ENCODE measurements around the gene PKNOX2. TPM values are rescaled to one million over a fixed set of nuclear protein-coding genes. Genes with fewer than 3 reads are reported as not detected.

The PKNOX2 gene
- total RNA-seq, 1 donor from 2014 or later, result 34.9 TPM

- peaks cover 55% of the 10 kb centered on the region for H3K4me1 Mint-ChIP-seq (ENCODE audit: low read depth)
- DNase-seq (ENCODE audit: low spot score), result no peak
- no peaks in the 10 kb centered on the region for H3K27me3 Mint-ChIP-seq (ENCODE audit: low read depth)
- no peak for TF ChIP-seq CTCF (IDR thresholded peaks at IDR 0.05)
- H3K36me3 Mint-ChIP-seq (ENCODE audit: low read depth), result peaks cover 4% of the 10 kb centered on the region
- peak overlapping the region; percentile 98 for H3K27ac Mint-ChIP-seq (ENCODE audit: unreplicated experiment)
- H3K9me3 Mint-ChIP-seq (ENCODE audit: low read depth), result no peaks in the 10 kb centered on the region
- peak overlapping the region; percentile 99 for H3K4me3 Mint-ChIP-seq (ENCODE audit: unreplicated experiment)
Observed at GRCh38 chr11:125165111-125165842, 726 bp downstream of the PKNOX2 start.

- no peak for TF ChIP-seq CTCF (IDR thresholded peaks at IDR 0.05)
- Mint-ChIP-seq H3K9me3 (ENCODE audit: low read depth) (no peaks in the 10 kb centered on the region), H3K4me3 (ENCODE audit: unreplicated experiment) (peak overlapping the region; percentile 99), H3K4me1 (ENCODE audit: low read depth) (peaks cover 63% of the 10 kb centered on the region), H3K27me3 (ENCODE audit: low read depth) (no peaks in the 10 kb centered on the region), H3K27ac (ENCODE audit: unreplicated experiment) (peak overlapping the region; percentile 98), H3K36me3 (ENCODE audit: low read depth) (peaks cover 4% of the 10 kb centered on the region)
- DNase-seq (ENCODE audit: low spot score), result no peak
Observed at GRCh38 chr11:125165843-125166763, 1.6 kb downstream of the PKNOX2 start.

- H3K9me3 Mint-ChIP-seq (ENCODE audit: low read depth), result no peaks in the 10 kb centered on the region
- peak overlapping the region; percentile 99 for H3K4me3 Mint-ChIP-seq (ENCODE audit: unreplicated experiment)
- H3K4me1 Mint-ChIP-seq (ENCODE audit: low read depth), result peaks cover 70% of the 10 kb centered on the region
- H3K36me3 Mint-ChIP-seq (ENCODE audit: low read depth), result peaks cover 6% of the 10 kb centered on the region
- DNase-seq (ENCODE audit: low spot score), result no peak
- peak overlapping the region; percentile 96 for H3K27ac Mint-ChIP-seq (ENCODE audit: unreplicated experiment)
- no peak for TF ChIP-seq CTCF (IDR thresholded peaks at IDR 0.05)
- no peaks in the 10 kb centered on the region for H3K27me3 Mint-ChIP-seq (ENCODE audit: low read depth)
Observed at GRCh38 chr11:125166764-125167291, 2.3 kb downstream of the PKNOX2 start.

- Mint-ChIP-seq H3K9me3 (ENCODE audit: low read depth) (no peaks in the 10 kb centered on the region), H3K4me1 (ENCODE audit: low read depth) (peaks cover 74% of the 10 kb centered on the region), H3K4me3 (ENCODE audit: unreplicated experiment) (peak overlapping the region; percentile 99), H3K27ac (ENCODE audit: unreplicated experiment) (peak overlapping the region; percentile 96), H3K27me3 (ENCODE audit: low read depth) (no peaks in the 10 kb centered on the region), H3K36me3 (ENCODE audit: low read depth) (peaks cover 7% of the 10 kb centered on the region)
- no peak for TF ChIP-seq CTCF (IDR thresholded peaks at IDR 0.05)
- no peak for DNase-seq (ENCODE audit: low spot score)
Observed at GRCh38 chr11:125167292-125167953, 2.9 kb downstream of the PKNOX2 start.
